ENCODE results near the gene CD151. TPM values are rescaled to one million over a fixed set of nuclear protein-coding genes. Genes with fewer than 3 reads are reported as not detected.

Gene CD151
- total RNA-seq, 2 donors from 2014 or later, result 371 to 396 TPM

DNA sequence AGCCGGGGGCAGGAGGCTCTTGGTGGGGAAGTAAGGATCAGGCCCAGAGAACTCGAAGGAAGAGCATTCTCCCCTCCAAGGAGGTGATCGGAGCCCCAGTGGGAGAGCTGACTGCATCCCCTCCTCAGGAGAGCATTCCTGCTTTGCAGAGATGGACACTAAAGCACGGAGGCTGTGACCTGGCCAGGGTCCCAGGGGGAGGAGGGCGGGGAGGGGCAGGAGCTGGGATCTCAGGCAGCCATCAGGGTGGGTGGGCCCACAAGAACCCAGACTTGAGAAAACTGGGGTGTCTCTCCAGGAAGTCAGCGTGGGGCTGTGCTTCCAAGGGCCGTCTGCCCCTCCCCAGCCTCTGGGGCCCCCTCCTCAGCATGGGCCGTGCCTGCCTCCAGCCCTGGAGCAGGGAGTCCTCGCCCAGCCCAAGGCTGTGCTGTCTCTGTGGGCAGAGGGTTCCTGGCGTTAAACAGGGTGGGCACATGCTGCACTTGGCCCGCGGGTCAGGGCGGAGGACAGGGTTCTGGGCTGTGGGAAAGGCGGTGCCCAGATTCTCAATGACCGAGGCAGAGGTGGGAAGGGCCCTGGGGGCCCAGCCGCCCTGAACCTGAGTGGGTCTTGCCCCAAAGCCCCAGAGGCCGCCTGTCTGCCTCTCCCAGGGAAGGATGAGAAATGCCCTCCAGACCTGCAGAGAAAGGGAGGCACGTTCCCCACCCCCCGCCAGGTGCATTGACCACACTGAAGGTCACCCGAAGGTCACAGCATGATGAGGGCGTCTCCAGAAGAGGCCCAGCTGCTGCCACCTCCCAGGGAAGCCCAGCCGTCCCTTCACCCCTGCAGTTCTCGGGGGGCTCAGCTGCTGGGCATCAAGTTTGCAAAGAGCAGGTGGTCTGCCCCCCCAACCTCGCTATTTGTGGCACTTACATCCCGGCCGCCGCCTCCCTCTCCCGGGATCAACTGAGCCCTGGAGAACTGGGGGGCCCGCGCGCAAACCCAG, 43.5 kb upstream of the CD151 start:
- intact Hi-C loops (cut with DNase I), result no loop called here
- H3K4me1 ChIP-seq, result no peaks in the 10 kb centered on the region
- no peak for TF ChIP-seq CTCF (IDR thresholded peaks at IDR 0.05)
- H3K27ac ChIP-seq, result no peak overlapping the region
- no peak overlapping the region for H3K4me3 ChIP-seq
- no peak overlapping the region for H3K9ac ChIP-seq (ENCODE audit: low read depth in 2 of 2, low read length in 2 of 2)
- H3K36me3 ChIP-seq, result no peaks in the 10 kb centered on the region
- no peaks in the 10 kb centered on the region for H3K9me3 ChIP-seq
- H3K27me3 ChIP-seq, result peaks cover 14% of the 10 kb centered on the region
- no peak for DNase-seq

DNA sequence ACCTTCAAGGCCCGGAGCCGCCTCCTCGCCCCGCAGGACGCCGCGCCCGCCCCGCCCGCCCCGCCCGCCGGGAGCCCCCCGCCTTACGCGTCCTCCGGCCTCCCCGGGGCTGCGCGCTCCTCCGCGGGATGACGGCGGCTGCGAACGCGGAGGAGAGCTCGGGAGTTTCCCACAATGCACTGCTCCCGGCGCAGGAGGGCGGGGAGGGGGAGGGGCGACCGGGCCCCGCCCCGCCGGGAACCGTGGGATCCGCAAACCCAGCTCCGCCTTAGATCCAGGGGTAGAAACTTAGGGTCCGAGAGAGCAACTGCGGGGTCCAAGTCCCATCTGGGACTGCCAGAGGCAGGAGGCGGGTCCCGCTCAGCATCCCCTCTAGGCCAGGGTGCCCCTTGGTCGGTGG, 42.8 kb upstream of the CD151 start, which contains the start of gene CEND1:
TSS of gene CEND1 (minus strand) at position 148 of the 400 bp plus-strand sequence. CDS start 1,514 bp downstream, outside the sequence.
- no peak for TF ChIP-seq CTCF (IDR thresholded peaks at IDR 0.05)
- intact Hi-C loops (cut with DNase I), result no loop called here
- H3K9ac ChIP-seq (ENCODE audit: low read depth in 2 of 2, low read length in 2 of 2), result no peak within 1 kb of the TSS
- H3K36me3 ChIP-seq, result no peaks in the 10 kb centered on the region
- peaks cover 14% of the 10 kb centered on the region for H3K27me3 ChIP-seq
- peaks cover 4% of the 10 kb centered on the region for H3K4me1 ChIP-seq
- no peak for DNase-seq
- H3K9me3 ChIP-seq, result no peaks in the 10 kb centered on the region
- no peak within 1 kb of the TSS for H3K4me3 ChIP-seq
- no peak within 1 kb of the TSS for H3K27ac ChIP-seq

DNA sequence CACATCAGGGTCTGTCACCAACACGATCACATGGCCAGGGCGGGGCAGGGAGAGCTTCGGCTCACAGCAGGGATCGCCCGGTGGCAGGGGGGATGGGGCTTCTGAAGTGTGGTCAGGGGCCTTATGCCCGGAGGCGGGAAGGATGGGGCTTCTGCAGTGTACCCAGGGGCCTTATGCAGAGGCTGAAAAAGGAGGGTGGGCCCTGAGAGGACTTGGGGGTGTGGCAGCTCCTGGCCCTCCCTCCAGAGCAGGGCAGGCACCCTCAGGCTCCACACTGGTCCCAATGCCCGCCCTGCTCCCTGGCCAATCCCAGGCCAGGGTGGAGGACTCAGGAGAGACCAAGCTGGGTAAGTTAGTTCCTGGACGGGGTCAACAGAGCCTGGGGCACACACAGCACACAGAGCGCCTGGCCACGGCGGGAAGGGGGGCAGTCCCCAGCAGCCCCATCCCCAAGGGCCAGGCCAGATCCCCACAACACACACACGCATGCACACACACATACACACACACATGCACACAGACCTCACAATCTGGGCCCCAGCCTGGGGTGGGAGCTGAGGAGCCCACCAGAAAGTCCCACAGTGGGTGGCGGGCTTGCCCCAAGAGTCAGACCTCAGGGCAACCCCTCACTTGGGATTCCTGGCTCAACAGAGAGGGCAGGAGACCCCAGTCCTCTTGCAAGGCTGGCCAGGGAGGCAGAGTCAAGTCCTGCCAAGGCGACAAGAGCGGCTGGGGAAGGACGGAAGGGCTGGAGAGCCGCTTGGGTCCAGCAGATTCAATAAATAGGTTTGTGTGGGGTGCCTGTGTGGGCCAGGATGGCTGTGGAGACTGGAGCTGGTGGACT, 41.8 kb upstream of the CD151 start:
- Histone ChIP-seq H3K9ac (ENCODE audit: low read depth in 2 of 2, low read length in 2 of 2) (no peak overlapping the region), H3K27me3 (peaks cover 14% of the 10 kb centered on the region)
- intact Hi-C loops (cut with DNase I), result no loop called here

GRCh38 chr11:791658-792534, 40.9 kb upstream of the CD151 start:
- no peaks in the 10 kb centered on the region for H3K36me3 ChIP-seq
- no peak for TF ChIP-seq CTCF (IDR thresholded peaks at IDR 0.05)
- H3K4me1 ChIP-seq, result peaks cover 7% of the 10 kb centered on the region
- H3K4me3 ChIP-seq, result no peak overlapping the region
- intact Hi-C loops (cut with DNase I), result no loop called here
- no peaks in the 10 kb centered on the region for H3K9me3 ChIP-seq
- peaks cover 14% of the 10 kb centered on the region for H3K27me3 ChIP-seq
- DNase-seq, result no peak
- H3K27ac ChIP-seq, result no peak overlapping the region
- no peak overlapping the region for H3K9ac ChIP-seq (ENCODE audit: low read depth in 2 of 2, low read length in 2 of 2)

More for the DNA sequence above, 41.8 kb upstream of the CD151 start:
- H3K4me3 ChIP-seq, result no peak overlapping the region
- H3K9me3 ChIP-seq, result no peaks in the 10 kb centered on the region
- no peaks in the 10 kb centered on the region for H3K36me3 ChIP-seq
- H3K4me1 ChIP-seq, result peaks cover 4% of the 10 kb centered on the region
- H3K27ac ChIP-seq, result no peak overlapping the region
- no peak for DNase-seq
- no peak for TF ChIP-seq CTCF (IDR thresholded peaks at IDR 0.05)

DNA sequence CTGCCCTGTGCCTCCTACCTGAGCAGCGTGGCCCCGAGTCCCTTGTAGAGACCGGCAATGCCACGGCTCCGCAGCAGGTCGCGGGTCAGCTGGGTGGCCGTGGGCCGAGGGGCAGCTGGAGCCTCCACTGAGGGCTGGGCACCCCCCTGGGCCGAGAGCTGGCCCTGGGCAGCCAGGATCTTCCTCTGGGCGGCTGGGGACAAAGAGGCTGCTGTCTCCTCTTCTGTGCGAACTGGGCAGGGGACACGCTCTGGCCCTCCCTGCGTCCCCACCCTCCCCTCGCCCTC, 40.3 kb upstream of the CD151 start:
- Histone ChIP-seq H3K36me3 (no peaks in the 10 kb centered on the region), H3K4me1 (peaks cover 7% of the 10 kb centered on the region), H3K27ac (no peak overlapping the region), H3K4me3 (no peak overlapping the region), H3K9me3 (no peaks in the 10 kb centered on the region), H3K9ac (ENCODE audit: low read depth in 2 of 2, low read length in 2 of 2) (no peak overlapping the region), H3K27me3 (peaks cover 14% of the 10 kb centered on the region)
- DNase-seq, result no peak
- intact Hi-C loops (cut with DNase I), result no loop called here
- TF ChIP-seq CTCF (IDR thresholded peaks at IDR 0.05), result no peak
